Fibroblast of the aortic adventitia (primary cell): Measurements from ENCODE around the gene HOXB5. TPM values are rescaled to one million over a fixed set of nuclear protein-coding genes. Genes with fewer than 3 reads are reported as not detected.

Experiments used
- DNase-seq: peaks from one replicate; pipeline ENCODE4 v3.0.0-alpha.2; 2010; ENCODE audit warnings: low read depth
- H3K4me3 ChIP-seq: 2 replicates; pipeline ENCODE4 v1.5.1; 2011; ENCODE audit warnings: low read depth, mild to moderate bottlenecking, control low read depth, low read length, moderate library complexity
- total RNA-seq: library from RNA; depleted of rRNA; stranded (reverse); fragments of >200 nt; gene quantifications from 2 replicates; pipeline ENCODE4 v1.2.3, GENCODE V29; 2012; ENCODE audit warnings: low replicate concordance
- TF ChIP-seq, protein P1 (sequence below): IDR thresholded peaks from 2 replicates; pipeline ENCODE4 v1.5.1; 2011; ENCODE audit warnings: mild to moderate bottlenecking, low read length, control low read depth, inconsistent platforms; ENCODE audit not compliant: insufficient read depth

Gene HOXB5
- total RNA-seq, 1 donor: 0.27 TPM

DNA sequence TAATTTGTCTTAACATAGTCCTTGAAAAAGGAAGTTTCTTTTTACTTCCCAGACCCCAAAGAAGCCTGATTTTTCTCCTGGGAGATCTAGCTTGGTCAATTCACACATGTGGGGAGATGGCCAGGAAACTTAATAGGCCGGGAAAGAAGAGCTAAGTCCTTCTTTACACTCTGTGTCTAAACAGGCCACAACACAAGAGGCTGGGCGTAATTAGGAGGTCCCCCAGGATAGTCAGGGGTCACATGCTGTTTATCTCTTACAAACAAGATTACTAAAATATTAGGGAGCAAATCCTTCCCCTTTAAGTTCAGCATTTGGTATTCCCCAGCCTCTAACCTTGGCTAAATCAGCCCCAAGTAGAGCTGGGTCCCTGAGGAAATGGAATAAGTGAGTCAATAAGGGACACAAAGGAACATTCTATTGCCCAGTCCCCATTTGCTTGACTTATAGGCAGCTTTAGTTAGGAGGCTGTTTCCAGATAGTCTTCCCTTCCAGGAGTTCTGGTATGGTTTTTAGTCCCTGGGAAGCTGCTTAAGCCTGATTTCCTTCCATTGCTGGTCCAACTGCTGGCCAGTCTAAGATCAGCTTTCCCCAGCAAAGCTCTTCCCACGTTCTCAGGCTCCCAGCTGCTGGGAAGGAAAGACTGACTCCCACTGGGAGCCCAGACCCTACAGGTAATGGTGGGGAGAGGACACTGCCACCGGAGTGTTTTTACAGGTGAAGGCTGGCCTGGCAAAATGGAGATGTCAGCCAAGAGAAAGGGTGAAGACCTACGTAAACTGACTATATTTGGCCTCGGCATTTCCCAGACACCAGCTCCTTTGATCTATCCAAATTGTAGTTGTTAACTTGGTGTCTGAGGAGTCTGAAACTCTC, 46.6 kb upstream of the HOXB5 start:
- TF ChIP-seq, protein P1, sequence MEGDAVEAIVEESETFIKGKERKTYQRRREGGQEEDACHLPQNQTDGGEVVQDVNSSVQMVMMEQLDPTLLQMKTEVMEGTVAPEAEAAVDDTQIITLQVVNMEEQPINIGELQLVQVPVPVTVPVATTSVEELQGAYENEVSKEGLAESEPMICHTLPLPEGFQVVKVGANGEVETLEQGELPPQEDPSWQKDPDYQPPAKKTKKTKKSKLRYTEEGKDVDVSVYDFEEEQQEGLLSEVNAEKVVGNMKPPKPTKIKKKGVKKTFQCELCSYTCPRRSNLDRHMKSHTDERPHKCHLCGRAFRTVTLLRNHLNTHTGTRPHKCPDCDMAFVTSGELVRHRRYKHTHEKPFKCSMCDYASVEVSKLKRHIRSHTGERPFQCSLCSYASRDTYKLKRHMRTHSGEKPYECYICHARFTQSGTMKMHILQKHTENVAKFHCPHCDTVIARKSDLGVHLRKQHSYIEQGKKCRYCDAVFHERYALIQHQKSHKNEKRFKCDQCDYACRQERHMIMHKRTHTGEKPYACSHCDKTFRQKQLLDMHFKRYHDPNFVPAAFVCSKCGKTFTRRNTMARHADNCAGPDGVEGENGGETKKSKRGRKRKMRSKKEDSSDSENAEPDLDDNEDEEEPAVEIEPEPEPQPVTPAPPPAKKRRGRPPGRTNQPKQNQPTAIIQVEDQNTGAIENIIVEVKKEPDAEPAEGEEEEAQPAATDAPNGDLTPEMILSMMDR: no peak
- no peak for DNase-seq
- H3K4me3 ChIP-seq: no peak overlapping the region

DNA sequence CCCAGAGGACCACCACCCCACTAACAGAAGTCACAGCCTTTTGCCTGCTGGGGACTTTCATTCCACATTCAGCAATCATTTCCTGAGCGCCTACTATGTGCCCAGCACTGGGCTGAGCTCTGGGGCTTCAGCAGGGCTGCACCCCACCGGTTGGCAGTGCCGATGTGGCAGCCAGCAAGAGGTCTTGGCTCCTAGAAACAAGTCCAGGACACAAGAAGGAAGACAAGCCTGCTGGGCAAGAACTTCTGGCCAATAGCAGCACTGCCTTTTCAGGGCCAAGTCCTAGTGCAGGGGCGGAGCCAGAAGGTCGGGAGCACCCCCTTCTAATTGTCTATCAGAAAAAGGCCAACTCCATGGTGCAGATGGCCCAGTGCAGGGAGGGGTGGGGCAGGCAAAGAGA, 45.6 kb upstream of the HOXB5 start:
- no peak overlapping the region for H3K4me3 ChIP-seq
- TF ChIP-seq, protein P1: no peak
- DNase-seq: no peak

DNA sequence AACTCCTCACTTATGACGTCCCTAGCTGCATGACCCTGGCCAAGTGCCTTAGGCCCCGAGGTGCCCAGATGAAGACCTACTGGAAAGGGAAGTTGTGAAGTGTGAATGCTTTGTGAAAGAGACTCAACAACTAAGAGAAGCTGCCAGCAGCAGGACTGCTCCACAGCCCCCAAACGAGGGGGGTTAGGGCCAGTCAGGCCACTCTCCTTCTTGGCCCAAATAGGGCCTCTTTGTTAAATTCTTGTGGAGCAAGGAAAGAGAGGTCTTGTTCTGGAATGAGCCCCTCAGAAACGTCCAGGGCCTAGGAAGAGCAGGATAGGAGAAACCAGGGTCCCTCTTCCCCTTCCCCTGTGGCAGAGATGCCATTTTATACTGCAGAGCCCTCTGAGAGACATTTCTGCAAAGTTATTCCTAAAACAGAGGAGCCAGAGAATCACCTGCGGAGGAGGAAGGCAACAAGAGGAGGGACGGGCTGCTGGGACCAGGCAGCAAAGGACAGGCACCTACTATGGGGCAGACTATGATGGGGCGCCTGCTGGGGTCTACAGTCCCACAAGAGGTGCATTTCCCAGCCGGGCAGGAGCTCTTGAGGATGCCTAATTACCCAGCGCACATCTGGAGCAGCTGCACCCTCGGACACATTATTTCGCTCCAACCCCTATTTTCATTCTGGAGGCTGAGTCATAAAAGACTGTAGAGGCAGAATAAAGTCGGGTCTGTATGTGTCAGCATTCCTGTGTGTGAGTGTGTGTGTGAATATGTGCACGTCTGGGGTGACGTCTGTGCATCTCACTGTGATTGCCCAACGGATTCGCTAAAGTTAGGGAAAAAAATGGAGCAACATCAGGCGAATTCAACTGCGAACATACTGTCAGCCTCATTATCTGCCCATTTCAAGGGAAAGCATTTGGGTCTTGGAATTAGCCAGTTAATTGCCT, 44.0 kb upstream of the HOXB5 start:
- TF ChIP-seq, protein P1: no peak
- peak; percentile 77 for DNase-seq
- no peak overlapping the region for H3K4me3 ChIP-seq

DNA sequence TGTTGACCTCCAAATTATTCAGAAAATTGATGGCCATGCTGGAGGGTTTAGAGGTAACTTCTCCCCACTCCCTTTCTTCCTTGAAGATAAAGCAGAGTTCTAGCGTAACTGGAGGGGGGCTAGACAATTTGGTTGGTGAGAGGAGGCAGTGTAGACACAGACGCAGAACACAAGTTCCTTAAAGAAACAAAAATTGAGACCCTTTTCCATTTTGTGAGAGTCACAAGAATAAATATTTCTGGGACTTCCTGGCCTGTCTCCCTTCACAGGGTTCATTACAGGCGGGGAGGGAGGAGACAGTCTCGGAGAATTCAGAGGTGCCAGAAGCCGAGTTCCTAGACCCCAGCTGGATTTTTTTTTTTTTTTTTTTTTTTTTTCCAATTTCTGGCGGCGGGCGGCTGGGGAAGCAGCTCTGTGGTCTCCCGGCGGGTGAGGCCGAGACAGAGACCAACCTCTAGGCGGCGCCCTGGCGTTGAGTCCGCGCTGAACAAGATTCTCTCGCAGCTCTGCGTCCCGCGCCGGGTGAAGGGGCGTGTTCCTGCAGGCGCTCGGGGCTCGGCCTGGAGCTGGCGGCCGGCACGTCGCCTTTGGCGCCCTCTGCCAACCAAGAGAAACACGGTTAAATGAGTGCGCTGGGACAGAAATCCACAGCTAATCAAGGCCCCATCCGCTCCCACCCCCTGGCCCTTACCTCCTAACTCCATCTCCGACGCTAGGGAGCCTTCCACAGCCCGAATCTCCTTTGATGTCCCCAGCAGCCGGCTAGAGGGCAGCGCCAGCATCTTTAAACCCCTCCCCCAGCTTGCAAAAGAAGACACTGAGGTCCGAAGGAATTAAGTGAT, 42.8 kb upstream of the HOXB5 start:
- DNase-seq: peak; percentile 51
- TF ChIP-seq, protein P1: peak; percentile 65
- H3K4me3 ChIP-seq: no peak overlapping the region

DNA sequence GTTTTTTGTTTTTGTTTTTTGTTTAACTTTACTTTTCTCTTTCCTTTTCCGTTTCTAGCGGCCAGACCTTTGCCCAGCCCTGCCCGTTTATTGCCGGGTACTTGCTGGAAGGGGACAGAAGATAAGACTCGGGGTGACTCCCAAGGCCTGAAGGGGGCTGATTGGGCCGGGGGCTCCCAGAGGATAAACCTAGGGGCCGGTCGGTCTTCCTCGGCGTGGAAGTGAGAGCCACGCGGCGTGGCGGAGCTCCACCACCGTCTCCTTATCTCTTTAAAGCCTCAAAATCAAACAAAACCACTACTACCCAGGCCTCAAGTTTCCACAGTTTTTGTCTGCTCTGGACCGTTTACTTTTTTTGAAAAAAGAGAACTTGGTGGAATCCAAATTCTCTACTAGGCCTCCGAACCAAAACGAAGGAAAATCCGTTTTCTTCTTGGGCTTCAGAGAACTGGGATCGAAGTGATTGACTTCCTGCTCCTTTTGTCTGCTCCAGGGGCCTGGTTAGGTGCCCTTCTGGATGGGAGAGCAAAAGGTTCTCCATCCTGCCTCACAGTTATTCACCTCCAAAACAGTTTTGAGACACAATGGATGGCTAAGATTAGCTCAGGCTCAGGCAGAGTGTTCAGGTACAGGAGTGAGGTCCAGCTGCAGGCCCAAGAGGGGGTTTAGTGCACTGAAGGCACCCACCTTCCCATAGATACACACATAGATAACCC, 41.1 kb upstream of the HOXB5 start:
- no peak for DNase-seq

More for the DNA sequence above, 41.1 kb upstream of the HOXB5 start:
- TF ChIP-seq, protein P1: no peak
- H3K4me3 ChIP-seq: no peak overlapping the region
